GM03348 (cell line): ENCODE measurements around the gene GALNT18.
A peak's percentile ranks its signal among the peaks of the same experiment; 100 is the strongest.

ENCODE experiments used
- DNase-seq: peaks from one replicate; pipeline ENCODE4 v3.0.0; 2012; ENCODE audit warnings: low spot score

Gene GALNT18

DNA sequence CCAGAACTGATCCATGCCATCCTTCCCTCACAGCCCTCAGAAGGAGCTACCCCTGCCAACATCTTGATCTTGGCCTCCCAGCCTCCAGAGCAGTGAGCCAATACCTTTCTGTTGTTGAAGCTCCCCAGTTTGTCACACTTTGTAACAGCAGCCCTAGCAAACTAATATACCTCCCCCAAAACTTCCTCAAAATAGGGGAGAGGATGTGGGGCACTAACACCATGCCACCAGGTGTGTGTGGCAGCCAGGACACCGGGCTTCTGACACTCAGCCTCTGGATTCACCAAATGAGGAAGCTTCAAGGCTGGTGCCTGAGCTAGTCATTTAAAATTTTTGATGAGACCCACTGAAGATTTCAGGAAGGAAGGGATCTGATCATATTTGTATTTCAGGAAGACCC, 353.7 kb downstream of the GALNT18 start:
- DNase-seq: no peak

DNA sequence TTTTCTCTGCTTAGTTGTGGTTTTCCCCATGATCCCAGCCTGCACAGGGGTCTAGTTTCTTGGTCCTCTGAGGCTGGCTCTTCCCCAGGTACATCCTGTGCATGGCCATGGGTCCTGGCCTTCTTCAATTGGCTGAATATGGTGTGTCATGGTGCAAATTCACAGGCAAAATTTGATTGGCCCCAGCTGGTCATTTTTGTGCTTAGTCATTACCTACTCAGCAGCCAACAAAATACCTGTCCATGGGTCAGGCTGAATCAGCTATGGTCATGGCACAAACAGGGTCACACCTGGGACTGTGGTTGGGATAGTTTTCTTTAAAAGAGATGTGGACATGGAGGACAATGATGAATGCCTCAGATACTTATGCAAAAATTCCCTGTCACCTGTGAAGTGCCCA, 354.5 kb downstream of the GALNT18 start:
- DNase-seq: no peak

DNA sequence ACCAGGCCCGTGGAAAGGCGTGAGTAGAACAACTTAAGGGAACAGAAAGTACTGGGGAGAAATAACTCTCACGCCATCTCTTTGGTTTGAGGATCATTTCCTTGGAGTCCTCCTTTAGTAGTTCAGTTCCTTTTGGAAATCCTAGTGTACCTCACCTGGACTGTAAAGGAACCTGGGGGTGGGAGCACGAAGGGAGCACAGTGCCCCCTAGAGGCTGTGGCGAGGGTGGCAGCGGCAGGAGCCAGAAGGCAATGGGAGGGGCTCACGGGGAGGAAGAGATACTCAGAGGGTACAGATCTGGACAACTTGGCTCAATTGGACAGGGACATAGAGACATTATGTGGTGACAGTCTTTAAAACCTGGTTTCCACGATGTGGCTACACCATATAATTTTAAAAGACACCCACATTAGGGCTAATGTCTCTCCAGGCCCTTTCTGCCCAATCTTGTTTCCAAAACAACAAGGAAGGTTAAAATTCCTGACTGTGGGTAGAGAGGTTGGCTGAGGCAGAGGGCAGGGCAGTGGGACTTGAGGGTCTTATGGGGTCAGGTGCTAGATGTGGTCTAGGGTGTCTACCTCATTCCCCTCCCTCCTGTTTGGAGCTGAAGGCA, 355.7 kb downstream of the GALNT18 start:
- DNase-seq: peak; percentile 68

DNA sequence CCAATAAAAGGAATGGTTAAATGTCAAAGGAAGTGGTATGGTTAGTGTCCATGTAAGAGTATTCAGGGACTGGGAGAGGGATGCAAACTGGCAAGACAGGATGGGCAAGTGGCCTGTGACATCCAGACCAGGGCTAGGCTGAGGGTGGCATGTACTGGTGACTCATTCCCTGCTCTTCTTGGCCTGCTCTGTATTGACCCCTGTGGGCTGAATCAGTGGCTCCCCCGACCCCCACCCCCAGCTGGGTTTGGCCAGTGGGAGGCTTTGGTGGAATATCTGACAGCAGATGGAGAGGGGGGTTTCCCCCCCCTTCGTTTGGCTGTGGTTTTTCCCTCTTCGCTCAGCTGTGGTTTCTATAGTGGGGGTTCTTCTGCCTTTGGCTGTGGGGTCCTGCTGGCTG, 356.5 kb downstream of the GALNT18 start:
- DNase-seq: no peak

DNA sequence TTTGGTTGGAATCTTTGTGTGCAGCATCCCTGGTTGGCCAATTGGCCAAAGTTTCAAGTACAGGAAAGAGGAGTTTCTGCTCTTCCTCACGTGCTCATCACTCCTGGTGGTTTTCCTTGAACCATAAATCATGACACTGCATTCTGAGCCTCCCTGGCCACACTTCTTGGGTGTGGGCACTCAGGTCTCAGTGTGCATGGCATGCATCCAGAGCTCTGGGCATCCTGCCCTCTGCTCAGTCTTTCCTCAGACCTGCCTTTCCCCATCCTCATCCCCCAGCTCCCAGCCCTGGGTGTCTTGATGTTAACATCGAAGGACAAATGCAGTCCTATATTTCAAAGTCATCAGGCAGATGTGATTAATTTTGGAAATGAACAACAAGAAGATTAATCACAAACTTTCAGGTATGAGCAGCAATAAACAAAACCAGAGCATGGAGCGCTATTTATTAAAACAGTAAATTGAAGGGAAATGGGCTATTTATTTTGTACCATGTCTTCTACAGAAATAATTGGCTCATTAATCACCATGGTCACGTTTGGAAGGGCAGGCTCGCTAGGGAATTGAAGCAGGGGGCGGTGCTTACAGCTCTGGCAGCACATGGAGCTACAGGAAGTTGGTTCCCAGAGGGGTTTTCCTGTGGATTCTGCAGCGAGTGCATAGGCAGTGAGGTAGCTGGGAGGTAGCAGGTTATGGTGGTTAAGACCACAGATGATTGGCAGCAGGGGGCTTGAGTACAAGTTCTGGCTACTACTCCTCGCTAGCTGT, 358.4 kb downstream of the GALNT18 start:
- no peak for DNase-seq

DNA sequence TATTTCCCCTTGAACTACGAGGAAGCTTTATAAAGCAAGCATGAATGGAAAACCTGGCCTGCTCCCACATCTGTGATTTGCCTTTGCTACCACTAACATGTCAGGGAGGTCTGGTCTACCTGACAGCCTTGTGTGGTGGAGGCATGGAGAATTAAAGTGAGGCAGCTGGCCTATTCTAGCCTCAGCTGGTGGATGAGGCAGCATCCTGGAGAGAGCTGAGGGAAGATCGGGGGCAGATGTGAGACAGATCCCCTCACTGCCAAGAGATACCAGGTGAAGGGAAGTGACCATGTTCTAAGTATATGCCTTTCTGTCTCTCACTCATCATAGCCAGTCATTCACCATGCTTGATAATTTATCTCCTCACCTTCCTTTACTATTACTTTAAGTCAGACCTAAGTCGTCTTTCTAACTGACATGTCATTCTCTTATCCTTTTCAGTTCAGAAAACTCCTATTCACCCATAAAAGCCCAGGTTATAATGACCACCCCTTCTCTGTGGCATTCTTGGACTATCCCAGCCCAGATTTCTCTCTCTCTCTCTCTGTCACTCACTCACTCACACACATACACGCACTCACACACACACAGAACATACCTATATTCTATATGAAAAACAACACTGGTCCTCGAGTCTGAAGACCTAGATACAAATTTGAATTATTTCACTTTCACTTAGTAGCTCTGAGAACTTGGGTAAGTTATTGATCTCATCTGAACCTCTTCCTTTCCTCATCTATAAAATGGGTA, 359.5 kb downstream of the GALNT18 start:
- no peak for DNase-seq

DNA sequence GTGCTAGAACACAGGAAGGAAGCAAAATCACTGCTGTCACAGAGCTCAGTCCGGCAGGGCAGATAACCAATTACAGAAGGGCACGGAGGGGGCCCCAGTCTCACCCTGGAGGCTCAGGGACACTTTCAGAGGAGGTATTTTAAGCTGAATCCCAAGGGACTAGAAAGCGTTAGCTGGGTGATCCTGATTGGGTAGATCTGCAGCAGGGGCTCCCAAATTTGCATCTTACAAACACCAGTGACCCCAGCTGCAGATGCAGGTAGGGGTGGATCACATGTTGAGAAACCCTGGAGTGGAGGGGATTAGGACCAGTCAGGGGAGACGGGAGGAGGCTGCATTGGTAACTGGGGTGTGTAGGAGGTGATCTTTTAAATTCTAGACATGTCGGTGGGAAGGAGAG, 360.2 kb downstream of the GALNT18 start:
- no peak for DNase-seq

DNA sequence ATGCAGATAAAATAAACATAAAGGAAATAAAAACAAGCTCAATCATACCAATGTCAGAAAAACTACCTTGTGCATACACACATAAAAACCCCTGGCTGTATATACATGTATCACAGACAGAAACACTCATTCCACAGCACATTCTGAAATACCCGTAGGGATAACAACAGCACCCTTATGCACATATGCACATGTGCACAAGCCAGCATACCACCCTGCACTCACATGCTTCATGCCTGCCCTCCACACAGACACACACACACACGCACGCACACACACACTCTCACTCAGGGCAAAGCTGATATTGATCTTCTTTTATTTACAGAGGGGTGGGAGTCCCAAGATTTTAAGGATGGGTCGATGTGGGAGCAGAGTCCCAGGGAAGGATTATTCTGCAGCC, 360.9 kb downstream of the GALNT18 start:
- no peak for DNase-seq

DNA sequence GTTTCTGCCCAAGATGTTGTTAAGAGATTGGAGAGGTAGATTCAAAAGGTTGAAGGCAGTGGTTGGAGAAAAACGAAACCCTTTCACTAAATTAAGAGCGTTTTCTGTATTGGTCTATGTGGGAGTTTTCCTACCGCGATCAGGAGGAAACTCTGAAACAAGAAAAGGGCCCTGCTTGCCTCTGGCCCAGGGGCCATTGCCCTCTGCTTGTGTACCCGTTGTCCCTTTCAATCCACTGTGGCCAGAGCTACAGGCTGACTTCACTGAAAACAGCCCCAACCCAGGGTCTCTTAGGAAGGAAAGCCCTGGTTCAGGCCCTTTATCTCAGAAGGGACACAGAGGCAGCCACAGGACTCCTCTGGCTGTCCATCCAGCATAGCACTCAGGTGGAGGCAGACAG, 367.8 kb downstream of the GALNT18 start:
- DNase-seq: no peak

DNA sequence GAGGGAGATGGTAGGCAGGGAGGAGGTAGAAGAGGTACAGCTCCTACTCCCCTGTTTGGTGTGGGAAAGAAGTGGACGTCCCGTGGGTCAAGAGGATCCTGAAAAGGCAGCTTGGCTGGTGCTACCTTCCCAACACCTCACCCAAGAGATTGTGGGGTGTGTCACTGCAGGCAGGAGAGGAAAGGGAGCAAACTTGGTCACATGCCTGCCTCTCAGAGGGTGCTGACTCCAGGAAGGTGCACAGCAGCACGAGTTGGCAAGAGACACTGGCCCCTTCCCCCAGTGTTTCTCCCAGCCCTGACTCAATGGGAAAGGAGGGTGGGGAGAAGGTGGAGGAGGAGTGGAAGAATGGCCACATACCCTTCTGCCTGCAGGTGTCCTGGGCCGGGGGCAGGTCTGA, 368.3 kb downstream of the GALNT18 start:
- no peak for DNase-seq

DNA sequence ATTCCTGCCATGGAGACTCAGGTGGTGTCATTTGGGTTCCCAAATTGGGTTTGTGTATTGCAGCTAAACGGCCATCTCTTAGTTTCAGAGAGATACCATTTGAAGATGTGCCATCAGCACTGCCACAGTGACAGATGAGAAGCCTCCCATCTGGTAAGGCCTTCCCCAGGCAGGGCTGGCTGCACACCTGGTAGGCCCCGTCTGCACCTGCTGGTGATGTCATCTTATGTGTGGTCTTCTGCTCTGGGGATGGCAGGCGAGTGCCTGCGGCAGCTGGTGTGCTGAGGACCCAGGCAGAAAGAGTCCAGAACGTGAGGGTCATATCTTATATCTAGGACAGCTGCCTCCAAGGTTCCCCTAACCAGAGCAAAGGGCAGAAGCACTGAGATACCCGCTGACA, 369.4 kb downstream of the GALNT18 start:
- no peak for DNase-seq

DNA sequence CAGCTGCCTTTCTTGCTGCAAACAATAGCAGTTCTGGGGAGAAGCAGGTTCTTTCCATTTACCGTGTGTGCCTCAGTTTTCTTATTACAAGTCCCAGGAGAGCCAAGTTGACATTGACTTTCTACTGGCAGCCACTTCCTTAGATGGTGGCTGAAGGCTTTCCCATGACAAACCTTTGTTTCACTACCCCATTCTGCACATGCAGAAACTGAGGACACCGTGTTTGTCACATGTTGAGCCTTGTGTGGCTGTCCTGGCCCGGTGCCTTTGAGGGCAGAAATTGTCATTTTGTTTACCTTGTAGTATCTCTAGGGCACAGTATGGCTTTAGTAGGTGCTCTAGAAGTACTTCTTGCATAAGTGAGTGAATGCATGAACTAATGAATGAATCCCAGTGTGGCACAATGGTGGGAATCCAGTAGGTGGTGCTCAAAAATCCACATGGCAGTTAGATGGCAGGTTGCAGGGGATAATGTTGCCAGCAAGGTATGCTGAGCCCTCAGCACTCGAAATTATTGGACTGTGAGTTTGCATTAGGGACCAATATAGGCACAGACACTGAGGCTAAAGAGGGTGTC, 370.3 kb downstream of the GALNT18 start:
- DNase-seq: no peak

DNA sequence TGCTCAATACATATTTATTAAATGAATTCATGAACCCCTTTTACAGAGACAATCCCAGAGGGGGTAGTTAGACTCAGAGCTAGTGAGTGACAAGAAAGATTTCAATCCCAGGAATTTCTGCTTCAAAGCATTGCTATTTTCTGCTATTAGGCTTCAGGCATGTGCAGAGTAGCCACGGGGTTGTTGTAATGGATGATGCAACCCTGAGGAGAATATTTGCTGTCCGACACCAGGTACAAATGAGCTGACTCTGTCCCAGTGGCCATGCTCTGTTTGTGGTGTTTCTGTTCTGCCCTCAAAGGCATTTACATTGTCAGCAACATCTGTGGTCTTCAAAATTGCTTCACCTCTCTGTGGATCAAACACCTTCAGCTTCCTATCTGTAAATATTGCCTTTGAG, 371.3 kb downstream of the GALNT18 start:
- no peak for DNase-seq

DNA sequence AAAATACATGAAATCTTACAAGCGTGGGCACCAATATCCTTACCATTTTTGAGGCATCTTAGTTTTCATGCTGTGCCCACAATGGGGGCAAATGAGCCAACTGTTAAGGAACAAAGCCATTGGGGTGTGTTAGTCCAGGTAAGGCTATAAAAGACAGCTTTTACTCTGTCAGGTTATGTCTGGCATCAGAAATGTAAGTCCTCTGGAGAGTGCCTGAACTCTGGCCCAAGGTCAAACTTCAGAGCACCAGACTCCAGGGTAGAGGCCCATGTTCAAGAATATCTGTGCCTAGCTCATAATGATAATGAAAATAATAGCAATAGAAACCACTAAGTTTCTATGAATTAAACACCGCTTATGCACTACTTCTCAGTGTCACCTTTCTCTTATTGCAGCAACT, 374.2 kb downstream of the GALNT18 start:
- no peak for DNase-seq

DNA sequence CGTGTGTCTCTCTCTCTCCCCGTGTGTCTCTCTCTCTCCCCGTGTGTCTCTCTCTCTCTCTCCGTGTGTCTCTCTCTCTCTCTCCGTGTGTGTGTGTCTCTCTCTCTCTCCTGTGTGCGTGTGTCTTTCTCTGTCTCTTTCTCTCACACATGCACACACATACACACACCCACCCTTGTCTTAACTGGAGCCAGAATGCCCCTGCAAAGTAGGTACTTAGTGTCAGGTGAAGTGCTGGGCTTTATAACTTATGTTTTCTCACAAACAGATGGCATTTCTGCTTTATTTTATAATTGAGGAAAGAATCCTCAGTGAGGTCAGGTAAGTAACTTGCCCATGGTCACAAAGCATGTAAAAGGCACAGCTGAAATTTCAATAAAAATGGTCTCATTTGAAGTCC, 374.7 kb downstream of the GALNT18 start:
- no peak for DNase-seq

DNA sequence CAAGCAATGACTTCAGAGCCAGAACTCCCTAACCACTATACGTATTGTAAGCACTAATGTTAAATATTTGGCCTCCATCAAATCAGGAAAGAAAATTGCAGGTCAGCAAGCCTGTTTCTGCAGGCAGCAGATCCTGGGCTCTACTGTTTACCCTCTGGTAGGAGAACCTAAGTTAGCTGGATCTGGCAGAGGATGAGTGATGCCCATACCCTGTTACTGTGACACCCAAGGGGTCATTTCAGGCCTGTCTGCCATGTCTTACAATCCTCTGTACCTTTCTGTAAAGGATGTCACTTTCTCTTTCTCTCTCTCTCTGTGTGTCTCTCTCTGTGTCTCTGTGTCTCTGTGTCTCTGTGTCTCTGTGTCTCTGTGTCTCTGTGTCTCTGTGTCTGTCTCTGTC, 375.6 kb downstream of the GALNT18 start:
- no peak for DNase-seq

DNA sequence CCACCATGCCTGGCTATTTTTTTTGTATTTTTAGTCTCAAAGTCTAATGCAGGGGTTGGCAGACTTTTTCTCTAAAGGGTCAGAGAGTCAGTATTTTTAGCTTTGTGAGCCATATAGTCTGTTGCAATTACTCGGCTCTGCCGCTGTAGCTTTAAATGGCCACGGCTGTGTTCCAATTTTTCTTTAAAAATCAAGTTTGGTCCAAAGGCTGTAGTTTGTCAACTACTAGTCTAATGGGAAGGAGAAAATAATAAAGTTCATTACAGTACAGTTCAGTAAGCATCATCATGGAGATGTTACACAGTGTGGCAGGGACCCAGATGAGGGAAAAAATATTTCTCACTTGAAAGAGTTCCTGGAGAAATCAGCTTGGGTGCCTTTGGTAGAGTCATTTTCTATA, 376.4 kb downstream of the GALNT18 start:
- DNase-seq: no peak

DNA sequence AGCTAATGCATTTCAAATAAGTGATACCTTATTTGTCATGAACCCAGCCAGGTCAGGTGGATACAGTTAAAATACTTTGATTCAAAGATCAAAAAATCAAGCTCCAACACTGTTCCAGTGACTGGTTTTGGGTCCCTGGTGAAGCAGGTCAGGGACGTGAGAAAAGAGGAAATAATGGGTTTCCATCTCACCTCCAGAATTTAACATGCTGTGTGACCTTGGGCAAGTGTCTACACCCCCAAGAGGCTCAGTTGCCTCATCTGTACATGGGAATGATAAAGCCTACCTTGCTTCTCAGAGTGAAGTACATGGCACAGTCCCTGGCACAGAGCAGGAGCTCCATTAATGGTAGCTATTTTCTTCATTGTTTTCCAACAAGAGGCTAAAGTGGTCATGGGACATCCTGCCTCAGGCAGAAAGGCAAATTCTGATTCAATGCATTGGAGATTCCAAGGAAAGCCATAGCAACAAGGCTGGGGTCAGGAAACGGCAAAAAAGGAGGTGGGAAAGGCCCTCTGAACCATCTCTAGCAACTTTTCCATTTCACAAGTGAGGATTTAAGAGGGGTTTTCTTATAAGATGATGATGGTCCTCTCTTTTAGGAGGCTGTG, 377.2 kb downstream of the GALNT18 start:
- DNase-seq: no peak

DNA sequence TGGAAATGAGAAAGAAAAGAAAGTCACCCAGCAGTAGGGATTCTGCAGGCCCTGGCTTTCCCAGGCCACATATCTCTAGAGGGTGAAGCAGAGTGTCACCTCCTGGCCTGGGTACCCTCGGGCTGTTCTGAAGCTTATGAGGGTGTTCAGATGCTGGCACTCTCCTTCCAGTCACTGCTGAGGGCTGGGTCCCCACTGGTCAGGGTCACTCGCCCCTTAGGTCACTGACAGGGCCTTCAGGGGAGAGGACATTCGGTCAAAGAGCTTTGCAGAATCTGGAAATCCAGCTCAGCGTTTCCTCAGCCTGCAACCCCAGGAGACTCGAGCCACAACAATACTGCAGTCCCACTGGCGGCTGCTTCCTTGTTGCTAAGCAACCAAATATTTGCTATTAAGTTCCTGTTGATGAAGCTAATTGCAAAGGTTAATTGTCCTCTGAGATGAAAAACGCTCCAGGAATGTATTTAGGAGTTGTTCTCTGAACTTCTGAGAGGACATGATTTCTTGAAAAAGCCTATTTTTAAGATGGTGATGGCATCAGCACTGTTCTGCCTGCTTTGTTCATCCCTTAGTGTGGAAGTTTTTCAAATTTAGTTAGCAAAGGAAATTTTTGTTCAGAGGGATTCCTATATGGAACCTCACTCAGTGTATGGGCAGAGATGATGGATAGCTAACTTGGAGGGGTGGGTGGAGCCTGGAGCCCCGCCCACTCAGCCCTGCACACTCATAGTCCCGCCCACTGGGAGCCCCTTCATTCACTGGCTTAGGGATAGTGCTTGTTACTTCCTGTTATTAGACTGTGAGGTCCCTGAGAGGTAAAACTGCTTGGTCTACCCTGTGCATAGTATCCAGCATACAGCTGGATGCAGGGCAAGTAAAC, 378.0 kb downstream of the GALNT18 start:
- DNase-seq: no peak

DNA sequence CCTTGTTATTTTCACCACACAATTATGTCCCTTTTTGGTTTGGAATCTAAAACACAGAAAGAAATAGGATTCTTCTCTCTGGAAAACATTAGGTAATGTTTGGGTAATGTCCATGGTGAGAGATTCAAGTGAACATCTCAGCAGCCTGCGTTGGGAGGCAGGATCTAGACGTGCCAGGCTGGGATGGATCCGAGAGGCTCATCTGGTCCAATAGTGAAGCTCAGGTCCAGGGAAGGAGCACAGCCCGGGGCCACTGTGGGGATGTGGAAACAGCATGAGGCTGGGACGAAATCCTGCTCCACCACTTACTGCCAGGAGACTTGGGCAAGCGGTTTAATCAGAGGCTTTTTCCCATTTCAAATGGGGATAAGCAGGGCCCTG, 378.6 kb downstream of the GALNT18 start:
- no peak for DNase-seq

DNA sequence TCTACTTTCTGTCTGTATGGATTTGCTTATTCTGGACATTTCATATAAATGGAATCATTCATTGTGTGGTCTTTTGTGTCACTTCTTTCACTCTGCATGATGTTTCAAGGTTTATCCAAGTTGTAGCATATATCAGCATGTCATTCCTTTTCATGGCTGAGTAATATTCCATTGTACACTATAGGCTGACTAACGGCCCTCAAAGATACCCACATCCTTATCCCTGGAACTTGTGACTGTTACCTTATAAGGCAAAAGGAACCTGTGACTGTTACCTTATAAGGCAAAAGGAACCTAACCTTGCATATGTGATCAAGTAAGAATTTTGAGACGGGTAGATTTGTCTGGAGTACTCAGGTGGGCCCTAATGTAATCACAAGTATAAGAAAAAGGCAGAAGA, 380.5 kb downstream of the GALNT18 start:
- DNase-seq: no peak

DNA sequence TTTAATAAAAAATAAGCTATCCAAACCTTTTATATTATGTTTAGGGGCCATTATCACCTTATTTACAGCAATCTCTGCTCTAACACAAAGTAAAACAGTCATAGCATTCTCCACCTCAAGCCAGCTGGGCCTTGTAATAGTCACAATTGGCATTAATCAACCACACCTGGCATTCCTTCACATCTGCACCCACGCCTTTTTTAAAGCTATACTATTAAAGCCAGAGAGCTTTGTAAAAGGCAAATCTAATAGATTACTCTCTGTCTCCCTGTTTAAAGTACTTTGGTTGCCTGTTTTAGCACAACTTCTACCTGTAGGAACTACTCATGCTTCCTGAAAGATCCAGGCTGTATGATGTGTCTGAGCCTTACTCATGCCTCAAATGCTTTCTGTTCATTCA, 381.8 kb downstream of the GALNT18 start:
- no peak for DNase-seq
